Measurements from ENCODE around the gene DNAJC16.

- TF ChIP-seq CTCF (IDR thresholded peaks at IDR 0.05; ENCODE audit: low read depth, low read length) (no peak), POLR2A (IDR thresholded peaks at IDR 0.05; ENCODE audit: extremely low read depth, insufficient read length) (no peak), MYC (IDR thresholded peaks at IDR 0.05; ENCODE audit: low read depth, low read length) (no peak)
Observed at GRCh38 chr1:15610167-15610566, 83.5 kb downstream of the DNAJC16 start.

Measured in NB4 (cell line).